ENCODE measurements around the gene GMPS.
"Not testable (repeated sequence)": the region's sequence is repeated elsewhere in the genome, so short reads cannot be mapped to it uniquely, and the experiment has no call there.

Gene GMPS

GRCh38 chr3:155870133-155870944 is at the start of gene GMPS:
GMPS (plus strand) TSS chr3:155870650; CDS start chr3:155870871, 221 bp downstream.
- peak; percentile 71 to 96 (median 82) for DNase-seq (ENCODE audit: low read depth in 2 of 3, low spot score in 2 of 3)

DNA sequence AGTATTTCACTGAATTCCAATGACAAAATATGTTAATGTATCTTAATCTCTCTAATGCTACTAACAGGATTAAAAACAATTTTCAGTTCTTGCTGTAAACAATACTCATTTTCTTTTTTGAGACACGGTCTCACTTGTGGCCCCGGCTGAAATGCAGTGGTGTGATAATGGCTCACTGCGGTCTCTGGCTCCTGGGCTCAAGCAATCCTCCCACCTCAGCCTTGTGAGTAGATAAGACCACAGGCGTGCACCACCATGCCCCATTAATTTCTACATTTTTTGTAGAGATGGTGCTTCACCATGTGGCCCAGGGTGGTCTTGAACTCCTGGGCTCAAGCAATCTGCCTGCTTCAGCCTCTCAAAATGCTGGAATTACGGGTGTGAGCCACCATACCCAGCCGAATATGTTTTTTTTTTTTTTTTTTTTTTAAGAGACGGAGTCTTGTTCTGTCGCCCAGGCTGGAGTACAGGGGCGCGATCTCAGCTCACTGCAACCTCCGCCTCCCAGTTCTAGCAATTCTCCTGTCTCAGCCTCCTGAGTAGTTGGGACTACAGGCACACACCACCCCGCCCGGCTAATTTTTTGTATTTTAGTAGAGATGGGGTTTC is 41.9 kb upstream of the GMPS start:
- not testable (repeated sequence) for DNase-seq (ENCODE audit: low read depth in 2 of 3, low spot score in 2 of 3)

- DNase-seq (ENCODE audit: low read depth in 2 of 3, low spot score in 2 of 3), result no peak
These were observed 34.9 kb upstream of the GMPS start for GRCh38 chr3:155835341-155836071.

DNA sequence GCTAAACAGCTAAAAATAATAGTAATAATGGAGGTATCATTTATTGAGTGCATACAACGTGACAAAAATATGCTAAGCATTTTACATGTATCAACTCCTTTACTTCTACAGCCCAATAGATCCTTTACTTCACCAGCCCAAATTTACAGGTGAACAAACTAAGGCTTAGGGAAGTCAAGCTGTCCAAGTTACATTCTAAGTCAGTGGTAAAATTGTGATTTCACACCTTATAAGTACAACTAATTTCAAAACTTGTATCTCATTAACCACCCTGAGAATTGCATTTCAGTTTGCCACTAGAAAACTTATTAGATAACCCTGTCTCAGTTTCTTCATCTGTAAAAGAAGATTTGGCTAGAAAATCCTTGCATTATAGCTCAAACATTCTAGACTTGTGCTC is 26.9 kb upstream of the GMPS start:
- DNase-seq (ENCODE audit: low read depth in 2 of 3, low spot score in 2 of 3), result no peak

DNA sequence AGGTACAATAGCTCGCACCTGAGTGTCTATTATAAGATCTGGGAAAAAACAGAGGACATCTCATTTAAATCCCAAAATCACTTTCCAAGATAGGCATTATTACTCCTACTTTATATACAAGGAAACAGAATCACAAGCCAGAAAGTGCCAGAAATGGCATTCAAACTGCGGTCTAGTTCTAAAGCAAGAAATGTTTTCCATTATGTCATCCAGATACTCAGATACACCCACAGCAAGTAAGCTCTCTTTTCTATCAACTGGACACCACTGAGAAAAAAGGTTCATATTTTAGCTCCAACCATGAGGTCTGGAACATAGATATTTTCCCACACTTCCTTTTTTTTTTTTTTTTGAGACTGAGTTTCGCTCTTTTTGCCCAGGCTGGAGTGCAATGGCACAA is 24.3 kb upstream of the GMPS start:
- no peak for DNase-seq (ENCODE audit: low read depth in 2 of 3, low spot score in 2 of 3)

- no peak for DNase-seq (ENCODE audit: low read depth in 2 of 3, low spot score in 2 of 3)
These were observed 22.5 kb upstream of the GMPS start for GRCh38 chr3:155847993-155848392.

GRCh38 chr3:155849404-155849803 is 21.0 kb upstream of the GMPS start:
- DNase-seq (ENCODE audit: low read depth in 2 of 3, low spot score in 2 of 3), result not testable (repeated sequence)

GRCh38 chr3:155852341-155852740 is 18.1 kb upstream of the GMPS start:
- no peak for DNase-seq (ENCODE audit: low read depth in 2 of 3, low spot score in 2 of 3)

- no peak for DNase-seq (ENCODE audit: low read depth in 2 of 3, low spot score in 2 of 3)
These were observed 17.0 kb upstream of the GMPS start for GRCh38 chr3:155853214-155854140.

DNA sequence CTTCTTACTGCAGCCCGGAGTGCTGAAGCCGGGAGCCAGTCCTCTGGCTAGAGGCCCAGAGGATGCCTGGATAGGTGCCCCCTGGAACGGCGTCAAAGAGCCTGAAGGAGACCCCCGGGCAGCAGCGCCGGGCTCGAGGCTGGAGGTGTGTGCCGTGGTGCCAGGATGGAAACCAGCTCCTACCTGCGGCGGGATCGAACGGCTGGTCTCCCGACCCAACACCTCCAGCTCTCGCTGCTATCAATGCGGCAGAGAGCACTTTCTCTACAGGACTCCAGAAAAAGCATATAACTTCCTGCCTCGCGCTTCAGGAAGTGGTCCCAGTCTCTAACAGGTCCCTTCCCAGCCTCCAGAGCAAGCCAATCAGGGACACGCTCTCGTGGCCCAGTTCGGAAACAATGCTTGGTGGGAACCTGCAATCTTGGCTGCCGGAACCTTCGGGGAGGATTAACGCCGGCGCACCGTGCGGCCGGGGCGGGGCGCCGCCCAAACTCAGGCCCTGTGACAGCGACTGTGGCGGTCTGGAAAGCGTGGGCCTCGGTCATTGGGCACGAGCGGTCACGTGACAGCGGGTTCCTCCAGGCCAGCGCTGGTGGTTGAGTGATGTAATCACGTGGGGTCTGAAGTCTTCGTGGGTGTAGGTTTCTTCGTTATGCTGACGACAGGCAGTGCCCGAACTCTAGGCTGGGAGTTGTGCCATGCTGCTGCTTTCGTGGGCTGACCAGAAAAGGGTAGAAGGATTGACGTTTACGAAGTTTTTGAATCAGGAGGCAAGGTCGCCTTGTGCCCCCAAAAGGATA is 16.1 kb upstream of the GMPS start, which contains the start of gene SLC33A1:
TSS of gene SLC33A1 (minus strand) at position 287 of the 800 bp plus-strand sequence. CDS start 430 bp downstream, outside the sequence.
- peak; percentile 93 to 99 (median 96) for DNase-seq (ENCODE audit: low read depth in 2 of 3, low spot score in 2 of 3)

DNA sequence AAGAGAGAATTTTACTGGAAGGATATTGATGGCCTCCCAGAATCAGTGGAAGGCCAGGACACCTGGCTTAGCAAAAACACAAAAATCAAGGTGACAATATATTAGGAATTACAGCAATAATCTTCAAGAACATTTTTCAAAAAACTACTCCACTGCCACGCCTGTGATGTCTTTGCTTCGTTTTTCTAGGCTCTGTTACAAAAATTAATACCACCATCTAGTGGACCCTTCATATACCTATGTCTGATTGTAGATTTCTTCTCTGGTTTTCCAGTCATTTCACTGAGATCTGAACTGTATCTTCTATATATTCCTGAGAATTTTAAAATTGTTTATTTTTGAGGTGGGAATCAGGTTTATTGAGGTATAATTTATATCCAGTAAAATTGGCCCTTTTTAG is 10.6 kb upstream of the GMPS start:
- no peak for DNase-seq (ENCODE audit: low read depth in 2 of 3, low spot score in 2 of 3)

DNA sequence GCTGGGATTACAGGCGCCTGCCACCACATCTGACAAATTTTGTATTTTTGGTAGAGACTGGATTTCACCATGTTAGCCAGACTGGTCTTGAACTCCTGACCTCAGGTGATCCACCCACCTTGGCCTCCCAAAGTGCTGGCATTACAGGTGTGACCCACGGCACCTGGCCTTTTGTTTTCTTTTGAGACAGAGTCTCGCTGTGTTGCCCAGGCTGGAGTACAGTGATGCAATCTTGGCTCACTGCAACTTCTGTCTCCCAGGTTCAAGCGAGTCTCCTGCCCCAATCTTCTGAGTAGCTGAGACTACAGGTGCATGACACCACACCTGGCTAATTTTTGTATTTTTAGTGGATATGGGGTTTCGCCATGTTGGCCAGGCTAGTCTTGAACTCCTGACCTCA is 10.0 kb upstream of the GMPS start:
- DNase-seq (ENCODE audit: low read depth in 2 of 3, low spot score in 2 of 3), result not testable (repeated sequence)

- DNase-seq (ENCODE audit: low read depth in 2 of 3, low spot score in 2 of 3), result no peak
These were observed 8.8 kb upstream of the GMPS start for GRCh38 chr3:155861476-155862183.

GRCh38 chr3:155862290-155862982 is 8.0 kb upstream of the GMPS start:
- peak in 1 of 3 experiments; percentile 18 for DNase-seq (ENCODE audit: low read depth in 2 of 3, low spot score in 2 of 3)

DNA sequence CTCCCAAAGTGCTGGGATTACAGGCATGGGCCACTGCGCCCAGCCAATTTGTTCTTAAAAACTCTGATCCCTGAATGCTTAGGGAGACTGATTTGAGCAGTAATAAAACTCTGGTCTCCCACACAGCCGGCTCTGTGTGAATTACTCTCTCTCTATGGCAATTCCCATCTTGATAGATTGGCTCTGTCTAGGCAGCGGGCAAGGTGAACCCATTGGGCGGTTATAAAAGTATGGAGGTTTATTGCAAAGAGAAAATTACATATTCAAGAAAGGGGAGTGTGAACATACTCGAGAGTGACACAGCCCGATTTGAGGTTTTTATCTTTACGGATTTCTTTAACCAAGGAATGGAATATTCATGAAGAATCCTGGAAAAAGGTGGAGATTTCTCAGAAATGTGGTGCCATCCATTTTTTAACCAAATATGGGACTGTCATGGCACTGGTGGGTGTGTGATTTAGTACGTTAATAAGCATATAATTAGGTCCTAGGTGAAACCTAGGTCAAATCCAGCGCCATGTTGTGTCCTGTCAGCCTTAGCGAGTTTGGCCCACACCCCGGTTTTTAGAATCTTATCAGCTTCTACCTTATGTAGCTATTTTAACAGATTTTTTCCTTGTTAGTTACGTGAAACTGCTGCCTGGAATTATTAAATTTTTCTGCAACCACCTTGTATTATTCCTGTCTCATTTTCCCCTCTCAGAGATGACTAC is 7.2 kb upstream of the GMPS start:
- no peak for DNase-seq (ENCODE audit: low read depth in 2 of 3, low spot score in 2 of 3)

- no peak for DNase-seq (ENCODE audit: low read depth in 2 of 3, low spot score in 2 of 3)
These were observed 759 bp upstream of the GMPS start for GRCh38 chr3:155869691-155870090.

- peak; percentile 9 to 48 (median 40) for DNase-seq (ENCODE audit: low read depth in 2 of 3, low spot score in 2 of 3)
These were observed 695 bp downstream of the GMPS start for GRCh38 chr3:155870945-155871745.

All from activated CD8-positive, alpha-beta memory T cell treated with anti-CD3 and anti-CD28 coated beads for 48 hours (primary cell).